GM18951 (cell line): ENCODE measurements around the gene UNC45B.

Source experiments
- POLR2A ChIP-seq: IDR thresholded peaks from 4 replicates; pipeline ENCODE4 v1.6.1; 2011; ENCODE audit warnings: mild to moderate bottlenecking; ENCODE audit not compliant: insufficient read length, insufficient read depth; ENCODE audit errors: extremely low read depth
- in situ Hi-C: fragments of 300-500 bp; cut with MboI; formaldehyde crosslinking; loops from one replicate; pipeline ENCODE4 v1.12.0; 2022; ENCODE audit warnings: low sequenced_read_pairs, mixed read lengths, inconsistent platforms; ENCODE audit not compliant: unreplicated experiment

Gene UNC45B

DNA sequence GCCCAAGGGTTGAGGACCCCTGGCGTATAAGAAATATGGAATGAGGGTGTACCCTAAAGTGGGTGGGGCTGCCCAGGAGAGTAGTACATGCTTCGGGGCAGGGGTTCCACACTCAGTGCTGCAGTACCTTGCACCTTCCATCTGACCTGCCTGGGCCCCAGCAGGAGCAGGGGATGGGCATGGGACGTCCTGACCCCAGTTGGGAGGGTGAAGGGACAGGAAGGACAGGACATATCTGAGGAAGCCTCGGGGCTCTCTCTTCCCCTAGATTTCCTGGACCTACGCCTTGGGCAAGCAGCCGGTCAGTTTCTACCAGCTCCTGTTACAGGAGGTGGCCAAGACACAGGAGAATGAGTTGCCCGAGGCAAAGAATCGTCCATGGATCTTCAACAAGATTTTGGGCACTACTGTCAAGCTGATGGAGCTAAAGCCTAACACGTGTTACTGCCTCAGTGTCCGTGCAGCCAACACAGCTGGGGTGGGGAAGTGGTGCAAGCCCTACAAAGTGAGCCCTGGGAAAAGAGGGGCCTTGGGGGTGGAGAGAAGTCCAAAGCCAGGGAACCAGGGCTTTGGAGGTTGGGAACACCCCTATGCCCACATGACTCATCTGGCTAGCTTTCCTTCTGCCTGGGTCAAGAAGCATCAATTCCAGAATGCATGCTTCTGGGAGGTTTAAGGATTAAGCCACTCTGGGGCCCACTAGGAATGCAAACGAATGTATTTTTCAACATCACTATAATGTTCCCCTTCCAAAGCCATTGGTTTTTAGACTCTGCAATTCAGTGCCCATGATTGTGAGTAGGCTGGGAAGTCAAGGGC is 18.3 kb upstream of the UNC45B start:
- TF ChIP-seq POLR2A = no peak
- in situ Hi-C loops = no loop called here

DNA sequence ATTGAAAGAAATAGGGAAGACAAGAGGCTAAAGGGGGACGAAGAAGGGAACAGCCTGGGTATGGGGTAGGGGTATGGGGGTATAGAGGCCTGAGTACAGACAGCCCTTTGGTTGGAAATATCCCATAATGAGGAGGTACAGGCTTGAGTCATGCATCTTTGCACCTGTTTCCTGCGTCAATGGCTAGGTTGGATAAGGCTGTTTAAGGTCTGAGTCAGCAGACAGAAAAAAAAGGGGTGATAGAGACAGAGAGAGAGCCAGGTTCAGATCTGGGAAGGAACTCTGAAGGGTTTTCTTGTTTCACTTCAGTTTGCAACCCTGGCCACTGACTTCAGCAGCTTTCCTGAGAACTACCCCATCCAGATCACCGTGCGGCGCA is 17.7 kb upstream of the UNC45B start:
- in situ Hi-C loops = no loop called here
- no peak for TF ChIP-seq POLR2A

- in situ Hi-C loops = no loop called here
- no peak for TF ChIP-seq POLR2A
Measured at GRCh38 chr17:35130392-35130791, 17.2 kb upstream of the UNC45B start.

- in situ Hi-C loops = no loop called here
- TF ChIP-seq POLR2A = no peak
Measured at GRCh38 chr17:35132099-35132498, 15.5 kb upstream of the UNC45B start.

- TF ChIP-seq POLR2A = no peak
- in situ Hi-C loops = no loop called here
Measured at GRCh38 chr17:35132816-35133550, 14.6 kb upstream of the UNC45B start.

- no peak for TF ChIP-seq POLR2A
Measured at GRCh38 chr17:35135322-35135721, 12.3 kb upstream of the UNC45B start.

GRCh38 chr17:35138218-35138617 is 9.4 kb upstream of the UNC45B start:
- in situ Hi-C loops = no loop called here
- TF ChIP-seq POLR2A = no peak

More at GRCh38 chr17:35135322-35135721, 12.3 kb upstream of the UNC45B start:
- in situ Hi-C loops = no loop called here

- in situ Hi-C loops = no loop called here
- peak; percentile 65 for TF ChIP-seq POLR2A
Measured at GRCh38 chr17:35141681-35142466, 5.7 kb upstream of the UNC45B start, which contains the start of gene NLE1. Gene NLE1 (minus strand): TSS chr17:35142303. CDS start chr17:35142275, 28 bp downstream.

DNA sequence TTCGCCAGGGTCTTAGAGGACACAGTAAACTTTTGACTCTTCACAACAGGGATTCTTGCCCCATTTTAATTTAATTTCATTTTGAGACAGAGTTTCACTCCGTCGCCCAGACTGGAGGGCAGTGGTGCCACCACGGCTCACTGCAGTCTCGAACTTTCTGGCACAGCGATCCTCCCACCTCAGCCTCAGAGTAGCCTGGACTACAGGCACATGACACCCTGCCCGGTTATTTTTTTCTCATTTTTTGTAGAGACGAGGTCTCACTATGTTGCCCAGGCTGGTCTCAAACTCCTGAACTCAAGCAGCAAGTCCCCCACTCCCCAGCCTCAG is 5.2 kb upstream of the UNC45B start:
- no peak for TF ChIP-seq POLR2A
- in situ Hi-C loops = no loop called here

DNA sequence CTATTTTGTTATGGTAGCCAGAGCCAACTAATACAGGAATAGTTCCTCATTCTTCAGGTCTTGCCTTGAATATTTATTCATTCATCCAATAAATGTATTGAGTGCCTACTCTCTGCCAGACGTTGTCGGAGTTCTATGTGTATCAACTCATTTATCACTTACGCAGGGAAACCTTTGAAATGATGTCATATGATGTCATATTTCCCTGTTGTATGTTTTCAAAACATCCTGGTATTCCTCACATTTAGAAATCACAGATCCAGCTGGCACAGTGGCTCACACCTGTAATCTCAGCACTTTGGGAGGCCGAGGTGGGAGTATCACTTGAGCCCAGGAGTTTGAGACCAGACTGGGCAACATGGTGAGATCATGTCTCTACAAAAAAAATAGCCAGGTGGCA is 2.8 kb upstream of the UNC45B start:
- TF ChIP-seq POLR2A = no peak
- in situ Hi-C loops = no loop called here

DNA sequence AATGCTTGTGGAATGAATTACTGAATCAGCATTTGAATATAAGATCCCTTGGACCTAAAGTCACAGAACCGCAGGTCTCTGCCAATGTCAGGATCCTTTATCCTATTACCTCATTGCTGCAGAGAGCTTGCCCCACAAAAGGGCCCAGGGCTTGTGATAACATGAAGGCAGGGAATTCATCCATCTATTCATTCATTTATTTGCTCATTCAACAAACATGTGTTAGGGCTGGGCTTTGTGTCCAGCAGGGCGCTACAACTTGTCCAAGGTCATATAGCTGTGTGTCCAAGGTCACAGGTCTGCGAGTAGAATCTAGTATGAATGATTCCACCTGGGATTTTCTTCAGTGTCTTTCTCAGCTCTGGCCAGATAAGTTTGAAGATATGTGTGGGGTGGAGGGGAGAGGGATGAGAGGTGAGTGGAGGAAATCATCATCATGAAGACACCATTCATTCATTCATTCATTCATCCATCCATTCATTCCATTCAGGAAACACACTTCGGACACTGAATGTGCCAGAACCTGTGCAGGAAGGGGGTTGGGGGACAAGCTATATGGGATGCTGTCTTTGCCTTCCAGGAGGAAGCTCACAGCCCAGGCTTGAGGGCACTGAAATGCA is 1.3 kb upstream of the UNC45B start:
- no peak for TF ChIP-seq POLR2A
- in situ Hi-C loops = no loop called here

- TF ChIP-seq POLR2A = no peak
- in situ Hi-C loops = no loop called here
Measured at GRCh38 chr17:35148144-35148543, 527 bp downstream of the UNC45B start.

GRCh38 chr17:35149941-35150340 is 2.3 kb downstream of the UNC45B start:
- TF ChIP-seq POLR2A = no peak
- in situ Hi-C loops = loop anchor here (25.0 kb wide), 1 partner anchor 587 kb away; the partner anchor contains the start of gene RASL10B

DNA sequence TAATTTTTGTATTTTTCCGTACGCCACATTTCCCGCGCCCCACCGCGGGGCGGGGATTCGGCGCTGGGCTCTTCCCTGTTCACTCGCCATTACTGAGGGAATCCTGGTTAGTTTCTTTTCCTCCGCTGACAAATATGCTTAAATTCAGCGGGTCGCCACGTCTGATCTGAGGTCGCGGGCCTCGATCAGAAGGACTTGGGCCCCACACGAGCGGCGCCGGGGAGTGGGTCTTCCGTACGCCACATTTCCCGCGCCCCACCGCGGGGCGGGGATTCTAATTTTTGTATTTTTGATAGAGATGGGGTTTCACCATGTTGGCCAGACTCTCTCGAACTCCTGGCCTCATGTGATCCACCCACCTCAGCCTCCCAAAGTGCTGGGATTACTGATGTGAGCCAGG is 3.5 kb downstream of the UNC45B start:
- in situ Hi-C loops = loop anchor here (25.0 kb wide), 1 partner anchor 586 kb away; the partner anchor contains the start of gene RASL10B
